G401 (cell line): ENCODE data around the gene PDAP1. TPM values are rescaled to one million over a fixed set of nuclear protein-coding genes. Genes with fewer than 3 reads are reported as not detected.
A peak's percentile ranks its signal among the peaks of the same experiment; 100 is the strongest.
"Not testable (repeated sequence)": the region's sequence is repeated elsewhere in the genome, so short reads cannot be mapped to it uniquely, and the experiment has no call there.

Source experiments
- DNase-seq: peaks from one replicate; pipeline ENCODE4 v3.0.0-alpha.2; 2015; ENCODE audit warnings: low spot score
- in situ Hi-C: cut with HindIII; loops from 2 replicates; pipeline ENCODE4 v1.10.0; 2016; ENCODE audit warnings: low sequenced_read_pairs, mixed read lengths
- total RNA-seq: library from RNA; depleted of rRNA; stranded (reverse); fragments of >200 nt; shearing (Covaris generic); gene quantifications from 2 replicates; pipeline ENCODE4 v1.2.3, GENCODE V29; 2014; rRNA removed

PDAP1 gene, protein sequence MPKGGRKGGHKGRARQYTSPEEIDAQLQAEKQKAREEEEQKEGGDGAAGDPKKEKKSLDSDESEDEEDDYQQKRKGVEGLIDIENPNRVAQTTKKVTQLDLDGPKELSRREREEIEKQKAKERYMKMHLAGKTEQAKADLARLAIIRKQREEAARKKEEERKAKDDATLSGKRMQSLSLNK
- 169 and 215 TPM in 2 replicates for total RNA-seq

DNA sequence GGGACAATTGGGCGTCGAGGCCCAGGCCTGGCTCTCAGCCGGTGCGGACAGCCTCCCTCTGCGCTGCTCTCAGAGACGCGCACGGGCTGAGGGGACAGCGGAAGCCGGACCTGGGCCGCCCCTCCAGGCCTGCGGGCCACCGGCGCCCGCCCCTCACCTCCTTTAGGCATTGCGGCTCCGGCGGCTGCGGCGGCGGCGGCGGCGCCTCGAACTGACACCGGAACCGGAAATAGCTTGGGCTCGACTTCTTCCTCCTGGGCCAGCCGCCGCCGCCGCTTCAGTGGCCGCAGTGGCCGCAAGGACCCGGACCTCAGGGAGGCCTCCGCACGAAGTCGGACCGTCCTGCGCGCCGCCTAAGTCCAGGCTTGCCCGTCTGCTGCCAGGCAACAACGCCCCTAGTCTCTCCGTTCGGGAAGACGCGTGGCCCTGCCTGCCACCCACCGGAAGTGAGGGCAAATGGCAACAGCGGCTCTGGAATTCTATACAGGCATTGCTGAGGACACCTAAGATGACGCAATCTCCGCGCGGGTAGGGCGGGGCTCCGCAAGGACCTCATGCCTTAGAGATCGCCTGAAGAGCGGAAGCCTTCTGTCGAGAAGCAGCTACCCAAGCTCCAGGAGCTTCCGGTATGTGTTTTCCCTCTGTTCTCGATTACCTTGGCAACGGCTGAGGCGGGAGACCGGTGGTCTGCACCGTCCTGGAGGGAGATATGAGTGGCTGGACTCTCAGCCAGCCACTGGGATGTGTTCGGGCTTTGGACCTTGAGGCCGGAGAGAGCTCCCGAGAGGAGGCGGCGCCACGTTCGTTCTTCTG, at the start of gene PDAP1, which contains the start of gene BUD31:
Gene PDAP1, minus strand, starts transcription at position 219 of the 813 bp plus-strand sequence. Its CDS starts 49 bp downstream, at position 170.
Gene BUD31, plus strand, starts transcription at position 591 of the 813 bp plus-strand sequence. CDS start 2,124 bp downstream, outside the sequence.
- peak; percentile 95 for DNase-seq
- in situ Hi-C loops = no loop called here

DNA sequence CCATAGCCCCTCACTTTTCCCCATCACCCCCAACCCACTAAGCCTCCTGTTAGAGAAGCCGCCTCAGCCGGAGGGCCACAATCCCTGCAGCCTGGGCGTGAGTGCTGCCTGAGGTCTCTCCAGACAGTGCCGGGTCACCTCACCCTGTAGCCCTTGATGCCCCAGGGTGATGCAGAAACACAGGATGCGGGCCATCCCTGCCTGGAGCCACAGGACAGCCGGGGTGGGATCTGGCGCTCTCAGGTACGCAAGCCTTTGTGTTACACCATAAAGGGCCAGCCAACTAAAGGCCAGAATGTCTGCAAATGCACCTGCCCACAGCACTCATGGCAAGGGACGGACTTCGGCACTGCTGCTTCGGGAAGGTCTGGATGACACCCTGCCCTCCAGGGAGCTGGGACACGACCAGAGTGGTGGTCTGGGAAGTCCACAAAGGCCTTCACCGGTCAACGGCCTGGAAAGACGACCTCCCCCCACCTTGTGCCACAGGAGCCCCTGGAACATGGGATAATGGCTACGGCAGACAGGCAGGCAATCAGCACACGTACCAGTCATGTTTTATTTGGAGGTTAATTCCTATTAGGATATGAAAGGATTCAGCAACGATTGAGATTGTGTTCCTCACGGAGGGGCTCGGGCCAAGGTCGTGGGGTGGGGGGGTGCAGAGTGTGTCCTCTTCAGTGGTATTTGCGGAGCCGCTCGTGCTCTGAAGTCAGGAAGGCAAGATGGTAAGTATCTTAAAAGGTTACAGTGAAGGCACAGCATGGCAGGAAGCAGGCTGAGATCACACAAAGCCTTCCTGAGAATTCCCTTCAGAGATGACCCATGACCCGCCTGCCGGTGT, 49.5 kb upstream of the PDAP1 start:
- no peak for DNase-seq
- in situ Hi-C loops = no loop called here

DNA sequence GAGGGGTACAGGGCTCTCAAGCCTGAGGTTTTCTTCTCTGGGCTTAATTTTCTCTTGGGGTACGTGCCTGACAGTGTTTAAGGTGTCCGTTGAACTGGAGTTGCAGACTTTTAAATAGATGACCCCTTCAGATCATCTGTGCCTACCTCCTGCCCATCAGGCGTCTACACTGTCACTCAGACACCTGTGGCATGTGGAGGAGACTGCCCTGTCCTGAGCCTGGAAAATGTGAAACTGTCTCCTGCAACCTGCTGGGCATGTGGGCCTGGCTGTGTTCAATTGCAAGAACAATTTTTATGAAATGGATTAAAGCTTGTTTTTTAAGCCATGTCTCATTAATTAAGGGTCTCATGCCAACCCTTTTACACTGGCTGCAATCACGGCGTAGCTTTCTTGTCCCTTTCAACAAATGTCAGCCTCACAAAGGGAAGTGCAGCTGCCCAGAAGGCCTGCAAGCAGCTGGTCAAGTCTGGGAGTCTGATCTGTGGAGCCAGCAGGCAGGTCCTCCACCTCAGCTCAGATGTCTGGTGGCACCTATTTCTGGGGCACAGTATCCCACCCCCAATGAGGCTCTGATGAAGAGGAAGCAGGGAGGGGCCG, 48.8 kb upstream of the PDAP1 start:
- in situ Hi-C loops = no loop called here
- DNase-seq = no peak

DNA sequence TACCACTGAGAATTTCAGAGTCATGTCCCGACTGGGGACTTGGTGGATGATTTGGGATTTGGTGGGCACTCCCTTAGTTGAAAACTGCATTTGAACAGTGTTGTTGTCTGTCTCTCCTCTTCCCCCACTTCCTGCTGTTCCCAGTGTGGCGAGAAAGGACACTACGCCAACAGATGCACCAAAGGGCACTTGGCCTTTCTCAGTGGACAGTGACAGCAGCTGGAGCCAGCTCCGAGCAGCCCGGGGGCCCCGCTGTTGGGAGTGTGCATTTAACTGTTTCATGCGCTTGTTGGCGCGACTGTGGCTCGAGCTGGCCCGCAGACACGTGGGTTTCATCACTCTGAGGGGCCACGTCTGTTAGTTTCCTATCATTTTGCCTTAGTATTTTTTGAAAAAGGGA, 47.9 kb upstream of the PDAP1 start:
- DNase-seq = no peak
- in situ Hi-C loops = no loop called here

DNA sequence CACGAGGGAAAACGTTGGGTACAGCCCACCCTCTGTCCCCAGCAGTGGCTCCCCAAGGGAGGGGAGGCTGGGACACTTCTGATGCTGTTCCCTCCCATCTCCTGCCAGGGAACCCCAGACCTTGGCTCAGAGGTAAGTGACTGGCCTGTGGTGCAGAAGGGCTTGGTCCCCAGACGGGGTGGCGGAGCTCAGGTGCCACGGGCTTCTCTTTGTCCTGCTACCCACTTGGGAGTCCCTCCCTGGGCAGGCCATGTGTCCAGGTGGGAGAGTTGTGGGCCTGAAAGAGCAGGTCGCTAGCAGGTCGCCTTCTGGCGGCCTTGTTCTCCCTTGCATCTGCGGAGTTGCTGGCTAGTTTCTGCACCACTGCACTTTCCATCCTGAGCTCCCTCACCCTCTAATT, 47.5 kb upstream of the PDAP1 start:
- in situ Hi-C loops = no loop called here
- DNase-seq = no peak

DNA sequence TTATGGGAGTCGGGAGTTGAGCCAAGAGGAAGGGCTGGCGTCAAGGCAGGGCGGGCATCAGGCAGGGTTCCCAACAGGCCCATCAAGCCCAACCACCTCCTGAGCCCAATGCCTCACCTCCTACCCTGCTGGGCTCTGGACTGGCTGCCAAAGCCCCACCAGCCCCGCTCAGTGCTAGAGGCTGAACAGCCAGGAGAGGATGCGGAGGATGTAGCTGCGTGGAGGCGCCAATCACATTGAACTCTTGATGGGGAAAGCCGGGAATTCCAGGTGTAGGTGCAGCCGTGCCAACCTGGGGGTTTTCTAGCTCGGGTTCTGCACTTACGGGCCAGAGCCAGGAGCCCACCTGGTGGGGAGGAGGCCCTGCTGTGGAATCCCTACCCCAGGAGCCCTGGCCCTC, 44.7 kb upstream of the PDAP1 start:
- peak; percentile 27 for DNase-seq
- in situ Hi-C loops = no loop called here

DNA sequence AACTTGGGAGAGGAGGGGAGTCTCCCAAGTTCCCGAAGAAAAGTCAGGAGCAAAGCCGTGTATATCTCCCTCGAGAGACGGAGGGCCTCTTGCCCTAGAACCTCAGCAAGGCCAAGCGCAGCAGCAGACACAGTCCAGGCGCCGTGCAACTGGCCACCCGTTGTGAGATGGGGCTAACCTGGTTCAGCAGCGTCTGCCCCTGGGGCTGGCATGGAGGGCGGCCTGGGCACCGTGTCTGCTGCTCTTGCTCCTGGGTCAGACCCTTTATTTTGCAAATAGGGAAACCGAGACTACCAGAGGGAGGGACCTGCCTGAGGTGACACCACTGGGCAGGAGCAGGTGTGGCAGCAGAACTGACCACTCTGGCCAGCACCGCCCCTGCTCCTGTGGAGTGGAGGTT, 44.1 kb upstream of the PDAP1 start:
- DNase-seq = no peak
- in situ Hi-C loops = no loop called here

DNA sequence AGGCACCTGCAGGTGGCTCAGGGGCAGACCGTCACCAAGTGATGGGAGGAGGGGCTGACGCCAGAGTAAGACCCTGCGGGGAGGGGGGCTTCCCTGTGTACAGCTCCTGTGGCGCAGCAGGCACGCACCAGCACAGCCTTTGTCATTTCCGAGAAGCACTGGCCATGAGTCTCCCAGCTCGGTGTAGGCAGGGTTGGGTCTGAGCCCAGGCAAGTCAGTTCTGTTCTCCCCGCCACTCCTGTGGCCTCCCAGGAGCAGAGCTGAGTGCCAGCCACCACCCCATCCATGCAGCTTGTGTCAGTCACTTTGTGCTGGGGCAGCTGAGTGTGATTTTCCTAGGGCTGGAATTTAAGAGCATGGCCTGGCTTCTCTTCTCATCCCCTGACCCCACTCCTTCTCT, 43.5 kb upstream of the PDAP1 start:
- peak; percentile 29 for DNase-seq
- in situ Hi-C loops = no loop called here

DNA sequence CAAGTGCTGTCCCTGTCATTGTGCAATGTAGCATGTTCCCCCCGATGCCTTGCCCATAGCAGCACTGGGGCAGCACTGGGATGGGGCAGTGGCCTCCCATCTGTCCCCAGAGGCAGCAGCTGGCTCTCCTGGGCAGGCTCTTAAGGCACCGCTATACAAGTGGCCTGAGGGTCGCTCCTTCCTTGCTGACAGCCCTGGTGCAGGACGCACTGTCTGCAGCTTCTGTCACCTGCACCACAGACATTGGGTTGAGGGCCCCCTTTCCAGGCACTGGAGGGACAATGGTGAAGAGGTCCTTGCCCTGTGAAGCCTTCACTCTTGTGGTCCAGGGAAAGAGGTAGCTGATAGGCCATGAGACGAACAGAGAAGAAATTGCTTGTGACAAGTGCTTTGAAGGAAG, 40.9 kb upstream of the PDAP1 start:
- in situ Hi-C loops = no loop called here
- no peak for DNase-seq

DNA sequence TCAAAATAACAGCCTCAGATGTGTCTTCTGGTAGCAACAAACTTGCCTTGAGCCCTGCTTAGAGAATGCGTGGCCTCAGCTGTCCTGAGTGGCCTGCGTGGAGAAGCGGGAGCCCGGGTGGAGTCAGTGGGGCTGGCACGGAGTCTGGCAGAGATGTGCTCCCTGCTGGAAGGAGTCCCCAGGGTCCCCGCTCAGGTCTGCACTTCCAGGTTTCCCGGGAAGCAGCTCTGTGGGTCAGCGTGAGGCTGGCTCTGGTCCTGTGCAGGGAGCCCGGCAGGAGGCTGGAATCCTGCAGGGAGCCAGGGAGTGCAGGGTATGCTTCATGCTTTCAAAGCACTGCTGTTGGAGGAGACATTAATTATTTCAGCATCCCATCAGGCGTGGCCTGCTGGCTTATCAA, 40.5 kb upstream of the PDAP1 start:
- DNase-seq = no peak
- in situ Hi-C loops = no loop called here

DNA sequence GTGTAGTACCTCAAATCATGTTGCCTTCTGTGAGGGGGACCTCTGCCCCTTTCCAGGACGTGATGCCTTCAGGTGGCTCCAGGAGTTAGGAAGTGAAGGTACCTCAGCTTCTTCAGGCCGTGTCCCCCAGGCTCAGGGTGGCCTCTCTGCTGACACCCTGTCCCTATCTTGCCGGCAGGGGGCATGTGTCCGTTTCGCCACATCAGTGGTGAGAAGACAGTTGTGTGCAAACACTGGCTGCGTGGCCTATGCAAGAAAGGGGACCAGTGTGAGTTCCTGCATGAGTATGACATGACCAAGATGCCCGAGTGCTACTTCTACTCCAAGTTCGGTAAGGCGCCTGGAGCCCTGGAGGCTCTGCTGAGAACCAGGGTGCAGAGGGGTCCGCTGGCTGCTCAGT, 39.5 kb upstream of the PDAP1 start:
- no peak for DNase-seq
- in situ Hi-C loops = no loop called here

DNA sequence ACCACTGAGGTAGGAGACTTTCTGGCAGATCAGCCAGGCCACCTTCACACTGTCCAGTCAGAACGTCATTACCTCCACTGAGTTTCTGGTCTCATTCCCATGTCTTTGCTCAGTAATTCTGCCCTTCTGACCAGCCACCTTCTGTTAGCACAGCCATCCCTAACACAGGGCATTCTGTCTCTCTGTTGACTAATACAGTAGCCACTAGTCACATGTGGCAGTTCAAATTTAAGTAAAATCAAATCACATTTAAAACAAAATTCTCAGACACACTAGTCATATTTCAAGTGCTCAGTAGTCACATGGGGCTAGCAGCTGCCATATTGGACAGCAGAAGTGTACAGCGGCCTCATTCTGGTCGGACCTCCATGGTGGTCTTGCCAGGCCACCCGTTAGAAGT, 37.7 kb upstream of the PDAP1 start:
- in situ Hi-C loops = no loop called here
- no peak for DNase-seq

DNA sequence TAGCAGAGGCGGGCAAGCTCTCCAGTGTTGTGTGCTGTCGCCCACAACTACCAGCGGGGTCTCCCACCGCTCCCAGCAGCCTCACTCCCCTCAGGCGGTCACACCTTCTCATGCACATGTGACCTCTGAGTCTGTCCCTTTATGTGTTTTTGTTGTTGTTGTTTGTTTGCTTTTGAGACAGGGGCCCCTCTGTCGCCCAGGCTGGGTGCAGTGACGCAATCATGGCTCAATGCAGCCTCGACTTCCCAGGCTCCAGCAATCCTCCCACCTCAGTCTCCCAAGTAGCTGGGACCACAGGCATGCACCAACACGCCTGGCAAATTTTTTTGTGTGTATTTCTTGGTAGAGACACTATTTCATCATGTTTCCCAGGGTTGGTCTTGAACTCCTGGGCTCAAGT, 31.8 kb upstream of the PDAP1 start:
- no peak for DNase-seq

DNA sequence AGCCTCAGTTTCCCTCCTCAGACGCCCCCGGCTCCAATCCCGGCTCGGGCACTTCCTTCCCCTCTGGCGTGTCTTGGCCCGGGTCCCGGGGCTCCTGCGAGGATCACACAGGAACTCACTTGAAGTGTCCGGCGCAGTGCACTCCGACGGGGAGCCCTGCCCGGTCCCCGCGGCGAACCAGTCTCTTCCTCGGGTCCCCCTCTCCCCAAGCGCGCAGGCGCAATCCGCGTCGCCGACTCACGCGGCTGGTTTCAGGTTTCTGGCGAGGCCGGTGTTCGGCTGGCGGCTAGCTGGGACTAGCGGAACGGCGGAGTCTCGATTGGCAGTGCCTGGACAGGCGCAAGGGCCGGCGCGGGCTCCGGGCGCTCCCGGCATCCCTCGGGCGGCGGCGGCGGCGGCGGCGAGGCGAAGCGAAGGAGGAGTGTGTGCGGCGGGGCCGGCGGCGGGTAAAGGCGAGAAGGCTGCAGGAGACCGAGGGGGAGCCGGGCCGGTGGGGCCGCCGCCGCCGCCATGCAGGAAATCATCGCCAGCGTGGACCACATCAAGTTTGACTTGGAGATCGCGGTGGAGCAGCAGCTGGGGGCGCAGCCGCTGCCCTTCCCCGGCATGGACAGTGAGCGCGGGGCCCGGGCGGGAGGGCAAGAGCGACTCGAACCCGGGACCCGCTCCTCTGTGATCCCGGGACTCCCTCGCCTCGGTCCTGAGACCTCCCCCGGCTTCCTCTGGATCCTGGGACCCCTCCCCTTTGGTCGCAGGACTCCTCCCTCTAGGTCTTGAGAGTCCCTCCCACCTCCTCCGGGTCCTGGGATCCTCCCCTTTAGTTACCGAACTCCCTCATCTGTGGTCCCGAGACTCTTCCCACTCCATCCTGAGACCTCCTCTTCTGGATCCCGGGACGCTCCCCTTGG, 30.4 kb upstream of the PDAP1 start, which contains the start of the genes CPSF4 and PTCD1:
Gene CPSF4, plus strand, starts transcription at position 371 of the 908 bp plus-strand sequence. Its CDS starts 140 bp downstream, at position 511.
Gene PTCD1, minus strand, starts transcription at position 226 of the 908 bp plus-strand sequence. CDS start 3,556 bp downstream, outside the sequence.
- in situ Hi-C loops = no loop called here

More for the DNA sequence above, 31.8 kb upstream of the PDAP1 start:
- in situ Hi-C loops = no loop called here

DNA sequence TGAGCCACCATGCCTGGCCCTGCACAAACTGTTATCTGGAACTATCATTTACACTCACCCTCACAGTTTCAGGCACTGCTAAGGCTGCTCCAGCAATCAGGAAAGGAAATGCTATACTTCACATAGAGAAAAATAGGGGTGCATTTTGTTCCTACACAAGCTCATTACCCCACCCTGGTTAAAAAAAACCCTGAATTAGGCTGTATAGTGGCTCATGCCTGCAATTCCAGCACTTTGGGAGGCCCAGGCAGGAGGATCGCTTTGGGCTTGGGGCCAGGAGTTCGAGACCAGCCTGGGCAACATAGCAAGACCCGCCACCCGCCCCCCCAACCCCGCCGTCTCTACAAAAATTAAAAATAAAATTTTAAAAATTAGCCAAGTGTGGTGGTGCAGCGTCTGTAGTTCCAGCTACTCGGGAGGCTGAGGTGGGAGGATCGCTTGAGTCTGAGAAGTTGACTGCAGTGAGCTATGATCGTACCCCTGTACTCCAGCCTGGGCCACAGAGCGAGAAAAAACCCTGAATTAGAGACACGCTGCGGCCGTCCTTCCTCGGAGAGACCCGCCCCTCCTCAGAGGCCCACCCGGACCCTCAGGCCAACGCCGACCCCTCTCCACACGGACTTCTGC, 29.7 kb upstream of the PDAP1 start:
- no peak for DNase-seq
- in situ Hi-C loops = no loop called here

More for the DNA sequence above, 30.4 kb upstream of the PDAP1 start, which contains the start of the genes CPSF4 and PTCD1:
- peak; percentile 93 for DNase-seq

DNA sequence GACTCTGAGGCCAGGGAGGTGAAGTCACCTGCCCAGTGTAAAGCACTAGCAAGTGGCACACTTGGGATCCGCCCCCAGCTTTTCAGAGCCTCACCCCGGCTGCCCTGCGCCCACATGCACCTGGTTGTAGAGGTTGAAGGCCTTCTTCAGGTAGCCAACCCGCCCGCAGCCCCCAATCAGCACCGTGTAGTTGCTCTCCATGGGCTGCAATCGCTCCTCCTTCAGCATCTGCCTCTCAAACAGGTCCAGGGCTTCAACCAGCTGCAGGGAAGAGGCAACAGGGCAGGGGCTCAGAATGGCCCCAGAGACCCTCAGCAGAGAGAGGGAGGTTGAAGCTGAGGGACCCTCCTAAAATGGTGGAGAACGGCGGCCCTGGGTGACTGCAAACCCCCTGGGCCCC, 24.8 kb upstream of the PDAP1 start:
- no peak for DNase-seq
- in situ Hi-C loops = no loop called here

DNA sequence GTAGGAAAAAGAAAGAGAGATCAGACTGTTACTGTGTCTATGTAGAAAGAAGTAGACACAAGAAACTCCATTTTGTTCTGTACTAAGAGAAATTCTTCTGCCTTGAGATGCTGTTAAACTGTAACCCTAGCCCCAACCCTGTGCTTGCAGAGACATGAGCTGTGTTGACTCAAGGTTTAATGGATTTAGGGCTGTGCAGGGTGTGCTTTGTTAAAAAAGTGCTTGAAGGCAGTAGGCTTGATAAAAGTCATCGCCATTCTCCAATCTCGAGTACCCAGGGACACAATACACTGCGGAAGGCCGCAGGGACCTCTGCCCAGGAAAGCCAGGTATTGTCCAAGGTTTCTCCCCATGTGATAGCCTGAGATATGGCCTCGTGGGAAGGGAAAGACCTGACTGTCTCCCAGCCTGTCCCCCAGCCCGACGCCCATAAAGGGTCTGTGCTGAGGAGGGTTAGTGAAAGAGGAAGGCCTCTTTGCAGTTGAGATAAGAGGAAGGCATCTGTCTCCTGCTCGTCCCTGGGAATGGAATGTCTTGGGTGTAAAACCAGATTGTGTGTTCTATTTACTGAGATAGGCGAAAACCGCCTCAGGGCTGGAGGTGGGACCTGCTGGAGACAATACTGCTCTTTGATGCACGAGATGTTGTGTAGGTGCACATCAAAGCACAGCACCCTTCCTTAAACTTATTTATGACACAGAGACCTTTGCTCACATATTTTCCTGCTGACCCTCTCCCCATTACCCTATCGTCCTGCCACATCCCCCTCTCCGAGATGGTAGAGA, 23.6 kb upstream of the PDAP1 start:
- in situ Hi-C loops, DNase-seq: not testable (repeated sequence)
